Measurements from ENCODE around the gene SVEP1. TPM values are rescaled to one million over a fixed set of nuclear protein-coding genes. Genes with fewer than 3 reads are reported as not detected.

Gene SVEP1
- total and polyA plus RNA-seq, 2 experiments from 2014 or later: 1.9 to 4.4 TPM

DNA sequence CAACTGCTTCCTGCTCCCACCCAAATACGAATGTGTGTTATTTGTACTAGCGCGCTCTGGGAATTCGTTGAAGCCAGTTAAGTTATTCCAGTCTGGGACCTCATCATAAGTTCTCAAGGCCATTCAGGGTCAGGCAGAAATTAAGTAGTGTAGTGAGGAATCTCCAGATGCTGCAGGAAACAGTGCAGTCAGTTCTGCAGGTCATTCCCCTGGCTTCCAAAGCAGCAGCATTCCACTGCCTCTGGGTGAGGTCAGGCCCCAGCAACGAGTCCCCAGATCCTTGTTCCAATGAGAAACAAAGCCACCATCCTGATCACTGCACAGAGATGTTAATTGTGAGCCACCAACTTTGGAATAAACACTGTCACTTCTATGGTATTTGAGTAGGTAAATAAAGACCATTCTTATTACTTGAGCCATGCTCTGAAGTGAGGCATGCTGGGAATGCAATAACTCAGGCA lies 33.1 kb downstream of the SVEP1 start:
- Histone ChIP-seq H3K27me3 (no peaks in the 10 kb centered on the region), H3K36me3 (no peaks in the 10 kb centered on the region), H3K27ac (no peak overlapping the region), H3K9me3 (ENCODE audit: low read depth) (no peaks in the 10 kb centered on the region), H3K4me1 (ENCODE audit: low read depth) (peaks cover 11% of the 10 kb centered on the region), H3K4me3 (no peak overlapping the region)
- TF ChIP-seq, protein P1, sequence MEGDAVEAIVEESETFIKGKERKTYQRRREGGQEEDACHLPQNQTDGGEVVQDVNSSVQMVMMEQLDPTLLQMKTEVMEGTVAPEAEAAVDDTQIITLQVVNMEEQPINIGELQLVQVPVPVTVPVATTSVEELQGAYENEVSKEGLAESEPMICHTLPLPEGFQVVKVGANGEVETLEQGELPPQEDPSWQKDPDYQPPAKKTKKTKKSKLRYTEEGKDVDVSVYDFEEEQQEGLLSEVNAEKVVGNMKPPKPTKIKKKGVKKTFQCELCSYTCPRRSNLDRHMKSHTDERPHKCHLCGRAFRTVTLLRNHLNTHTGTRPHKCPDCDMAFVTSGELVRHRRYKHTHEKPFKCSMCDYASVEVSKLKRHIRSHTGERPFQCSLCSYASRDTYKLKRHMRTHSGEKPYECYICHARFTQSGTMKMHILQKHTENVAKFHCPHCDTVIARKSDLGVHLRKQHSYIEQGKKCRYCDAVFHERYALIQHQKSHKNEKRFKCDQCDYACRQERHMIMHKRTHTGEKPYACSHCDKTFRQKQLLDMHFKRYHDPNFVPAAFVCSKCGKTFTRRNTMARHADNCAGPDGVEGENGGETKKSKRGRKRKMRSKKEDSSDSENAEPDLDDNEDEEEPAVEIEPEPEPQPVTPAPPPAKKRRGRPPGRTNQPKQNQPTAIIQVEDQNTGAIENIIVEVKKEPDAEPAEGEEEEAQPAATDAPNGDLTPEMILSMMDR (IDR thresholded peaks at IDR 0.05; ENCODE audit: low read depth, low read length): no peak
- no peak for DNase-seq (ENCODE audit: low read depth in 1 of 2, low spot score in 1 of 2)

GRCh38 chr9:110545705-110546104 lies 33.8 kb downstream of the SVEP1 start:
- Histone ChIP-seq H3K27ac (no peak overlapping the region), H3K36me3 (no peaks in the 10 kb centered on the region), H3K4me3 (no peak overlapping the region), H3K9me3 (ENCODE audit: low read depth) (no peaks in the 10 kb centered on the region), H3K4me1 (ENCODE audit: low read depth) (peaks cover 7% of the 10 kb centered on the region), H3K27me3 (no peaks in the 10 kb centered on the region)
- DNase-seq (ENCODE audit: low read depth in 1 of 2, low spot score in 1 of 2): no peak
- TF ChIP-seq, protein P1 (IDR thresholded peaks at IDR 0.05; ENCODE audit: low read depth, low read length): no peak

DNA sequence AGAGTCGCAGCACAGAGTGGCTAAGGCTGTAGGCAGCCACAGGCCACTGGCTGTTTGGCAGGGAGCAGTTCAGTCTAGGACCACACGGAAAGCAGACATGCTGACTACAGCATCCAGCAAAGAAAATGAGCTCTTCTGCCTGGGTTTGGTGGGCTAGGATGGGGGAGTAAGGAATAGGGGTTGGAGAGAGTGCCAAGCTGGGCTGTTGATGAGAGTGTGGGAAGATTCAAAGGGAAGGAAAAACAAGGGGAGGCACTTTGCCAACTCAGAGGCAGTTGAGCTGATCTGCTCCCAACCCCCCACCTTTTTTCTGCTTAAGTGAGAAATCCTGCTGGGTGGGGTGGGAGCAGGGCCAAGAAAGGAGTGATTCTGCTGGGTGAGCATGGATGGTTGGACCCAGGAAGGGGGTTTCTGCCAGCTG lies 35.9 kb downstream of the SVEP1 start:
- Histone ChIP-seq H3K36me3 (no peaks in the 10 kb centered on the region), H3K4me1 (ENCODE audit: low read depth) (no peaks in the 10 kb centered on the region), H3K27me3 (no peaks in the 10 kb centered on the region), H3K4me3 (no peak overlapping the region), H3K27ac (no peak overlapping the region), H3K9me3 (ENCODE audit: low read depth) (no peaks in the 10 kb centered on the region)
- peak in 1 of 2 donors; percentile 90 for DNase-seq (ENCODE audit: low read depth in 1 of 2, low spot score in 1 of 2)
- TF ChIP-seq, protein P1 (IDR thresholded peaks at IDR 0.05; ENCODE audit: low read depth, low read length): no peak

DNA sequence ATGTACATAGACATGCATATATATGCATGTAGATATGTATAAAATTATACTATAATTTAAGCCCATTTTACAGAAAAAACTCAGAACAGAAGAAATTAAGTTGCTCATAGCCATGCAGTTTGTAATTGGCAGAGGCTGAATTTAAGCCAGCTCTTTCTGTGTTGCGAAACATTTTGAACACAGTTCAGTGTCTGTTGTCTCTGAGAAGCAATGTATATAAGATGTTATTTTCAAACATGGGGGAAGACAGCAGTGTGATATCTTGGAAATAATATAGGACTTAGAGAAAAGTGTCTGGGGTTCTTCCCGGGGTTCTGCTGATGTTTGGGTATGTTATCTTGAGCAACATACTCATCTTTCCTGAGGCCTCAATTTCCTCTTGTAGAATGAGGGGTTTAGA lies 37.6 kb downstream of the SVEP1 start:
- TF ChIP-seq, protein P1 (IDR thresholded peaks at IDR 0.05; ENCODE audit: low read depth, low read length): no peak
- Histone ChIP-seq H3K4me1 (ENCODE audit: low read depth) (no peaks in the 10 kb centered on the region), H3K36me3 (no peaks in the 10 kb centered on the region), H3K4me3 (no peak overlapping the region), H3K9me3 (ENCODE audit: low read depth) (no peaks in the 10 kb centered on the region), H3K27ac (no peak overlapping the region), H3K27me3 (no peaks in the 10 kb centered on the region)
- DNase-seq (ENCODE audit: low read depth in 1 of 2, low spot score in 1 of 2): peak in 1 of 2 donors; percentile 68

DNA sequence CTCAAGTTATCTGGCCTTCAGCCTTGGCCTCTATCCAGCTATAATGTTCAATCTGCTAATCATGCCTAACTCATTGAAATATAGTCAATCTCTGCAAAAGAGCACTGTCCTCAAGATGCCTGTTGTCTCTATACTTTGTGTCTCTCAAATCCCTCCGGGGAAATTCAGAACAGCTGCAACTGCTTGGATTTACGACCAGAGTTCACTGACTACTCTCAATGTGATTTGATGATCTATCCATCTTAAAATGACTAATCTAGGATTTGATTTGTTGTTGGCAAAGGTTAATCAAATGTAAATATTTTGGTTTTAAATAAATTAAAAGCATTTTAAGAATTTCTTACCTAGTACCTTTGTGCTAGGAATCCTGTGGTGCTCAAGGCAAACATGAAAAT lies 40.9 kb downstream of the SVEP1 start:
- no peak for DNase-seq (ENCODE audit: low read depth in 1 of 2, low spot score in 1 of 2)
- no peaks in the 10 kb centered on the region for H3K36me3 ChIP-seq
- H3K27me3 ChIP-seq: no peaks in the 10 kb centered on the region
- no peaks in the 10 kb centered on the region for H3K9me3 ChIP-seq (ENCODE audit: low read depth)
- no peaks in the 10 kb centered on the region for H3K4me1 ChIP-seq (ENCODE audit: low read depth)
- TF ChIP-seq, protein P1 (IDR thresholded peaks at IDR 0.05; ENCODE audit: low read depth, low read length): no peak
- H3K4me3 ChIP-seq: no peak overlapping the region
- H3K27ac ChIP-seq: no peak overlapping the region

All from cardiac muscle cell (in vitro differentiated cells and primary cell).